ENCODE data around the gene MSANTD1.
A peak's percentile ranks its signal among the peaks of the same experiment; 100 is the strongest.

The MSANTD1 gene

GRCh38 chr4:3225071-3225850, 23.7 kb upstream of the MSANTD1 start:
- H3K27ac ChIP-seq (ENCODE audit: low read length), result no peak overlapping the region
- no peak overlapping the region for H3K4me3 ChIP-seq (ENCODE audit: low read length in 2 of 2)
- no peaks in the 10 kb centered on the region for H3K27me3 ChIP-seq (ENCODE audit: control insufficient read depth in 1 of 2, insufficient read depth in 2 of 2, low read length in 2 of 2)
- H3K36me3 ChIP-seq (ENCODE audit: control insufficient read depth in 2 of 2, insufficient read depth in 2 of 2, low read length in 2 of 2), result peaks cover 54 to 64% of the 10 kb centered on the region in 2 donors
- no peaks in the 10 kb centered on the region for H3K9me3 ChIP-seq (ENCODE audit: control insufficient read depth in 2 of 2, low read length in 2 of 2)
- H3K9ac ChIP-seq (ENCODE audit: low read length in 2 of 2), result no peak overlapping the region
- peaks cover 17% of the 10 kb centered on the region for H3K4me1 ChIP-seq (ENCODE audit: control insufficient read depth, insufficient read depth, low read length)

GRCh38 chr4:3225936-3226335, 23.0 kb upstream of the MSANTD1 start:
- H3K27ac ChIP-seq (ENCODE audit: low read length), result no peak overlapping the region

GRCh38 chr4:3226467-3226866, 22.5 kb upstream of the MSANTD1 start:
- no peak overlapping the region for H3K4me3 ChIP-seq (ENCODE audit: low read length in 2 of 2)
- peak overlapping the region; percentile 24 for H3K27ac ChIP-seq (ENCODE audit: low read length)
- no peak overlapping the region for H3K9ac ChIP-seq (ENCODE audit: low read length in 2 of 2)
- H3K27me3 ChIP-seq (ENCODE audit: control insufficient read depth in 1 of 2, insufficient read depth in 2 of 2, low read length in 2 of 2), result no peaks in the 10 kb centered on the region
- peaks cover 17% of the 10 kb centered on the region for H3K4me1 ChIP-seq (ENCODE audit: control insufficient read depth, insufficient read depth, low read length)
- no peaks in the 10 kb centered on the region for H3K9me3 ChIP-seq (ENCODE audit: control insufficient read depth in 2 of 2, low read length in 2 of 2)
- peaks cover 60 to 65% of the 10 kb centered on the region in 2 donors for H3K36me3 ChIP-seq (ENCODE audit: control insufficient read depth in 2 of 2, insufficient read depth in 2 of 2, low read length in 2 of 2)

More at GRCh38 chr4:3225936-3226335, 23.0 kb upstream of the MSANTD1 start:
- H3K27me3 ChIP-seq (ENCODE audit: control insufficient read depth in 1 of 2, insufficient read depth in 2 of 2, low read length in 2 of 2), result no peaks in the 10 kb centered on the region
- H3K4me3 ChIP-seq (ENCODE audit: low read length in 2 of 2), result no peak overlapping the region
- H3K9me3 ChIP-seq (ENCODE audit: control insufficient read depth in 2 of 2, low read length in 2 of 2), result no peaks in the 10 kb centered on the region
- H3K36me3 ChIP-seq (ENCODE audit: control insufficient read depth in 2 of 2, insufficient read depth in 2 of 2, low read length in 2 of 2), result peaks cover 55 to 65% of the 10 kb centered on the region in 2 donors
- peaks cover 17% of the 10 kb centered on the region for H3K4me1 ChIP-seq (ENCODE audit: control insufficient read depth, insufficient read depth, low read length)
- H3K9ac ChIP-seq (ENCODE audit: low read length in 2 of 2), result no peak overlapping the region

GRCh38 chr4:3226944-3227343, 22.0 kb upstream of the MSANTD1 start:
- H3K4me1 ChIP-seq (ENCODE audit: control insufficient read depth, insufficient read depth, low read length), result peaks cover 17% of the 10 kb centered on the region
- peaks cover 59 to 65% of the 10 kb centered on the region in 2 donors for H3K36me3 ChIP-seq (ENCODE audit: control insufficient read depth in 2 of 2, insufficient read depth in 2 of 2, low read length in 2 of 2)
- no peak overlapping the region for H3K4me3 ChIP-seq (ENCODE audit: low read length in 2 of 2)
- H3K27ac ChIP-seq (ENCODE audit: low read length), result peak overlapping the region; percentile 24
- H3K9me3 ChIP-seq (ENCODE audit: control insufficient read depth in 2 of 2, low read length in 2 of 2), result no peaks in the 10 kb centered on the region
- no peak overlapping the region for H3K9ac ChIP-seq (ENCODE audit: low read length in 2 of 2)
- H3K27me3 ChIP-seq (ENCODE audit: control insufficient read depth in 1 of 2, insufficient read depth in 2 of 2, low read length in 2 of 2), result no peaks in the 10 kb centered on the region

- Histone ChIP-seq H3K4me3 (ENCODE audit: low read length in 2 of 2) (no peak overlapping the region), H3K27me3 (ENCODE audit: control insufficient read depth in 1 of 2, insufficient read depth in 2 of 2, low read length in 2 of 2) (no peaks in the 10 kb centered on the region), H3K27ac (ENCODE audit: low read length) (no peak overlapping the region), H3K36me3 (ENCODE audit: control insufficient read depth in 2 of 2, insufficient read depth in 2 of 2, low read length in 2 of 2) (peaks cover 58 to 64% of the 10 kb centered on the region in 2 donors), H3K9me3 (ENCODE audit: control insufficient read depth in 2 of 2, low read length in 2 of 2) (no peaks in the 10 kb centered on the region), H3K9ac (ENCODE audit: low read length in 2 of 2) (no peak overlapping the region), H3K4me1 (ENCODE audit: control insufficient read depth, insufficient read depth, low read length) (peaks cover 15% of the 10 kb centered on the region)
These were observed 20.9 kb upstream of the MSANTD1 start for GRCh38 chr4:3227878-3228675.

GRCh38 chr4:3228881-3229280, 20.1 kb upstream of the MSANTD1 start:
- Histone ChIP-seq H3K4me1 (ENCODE audit: control insufficient read depth, insufficient read depth, low read length) (peaks cover 15% of the 10 kb centered on the region), H3K36me3 (ENCODE audit: control insufficient read depth in 2 of 2, insufficient read depth in 2 of 2, low read length in 2 of 2) (peaks cover 57 to 64% of the 10 kb centered on the region in 2 donors), H3K27ac (ENCODE audit: low read length) (no peak overlapping the region), H3K9ac (ENCODE audit: low read length in 2 of 2) (no peak overlapping the region), H3K27me3 (ENCODE audit: control insufficient read depth in 1 of 2, insufficient read depth in 2 of 2, low read length in 2 of 2) (no peaks in the 10 kb centered on the region), H3K4me3 (ENCODE audit: low read length in 2 of 2) (no peak overlapping the region), H3K9me3 (ENCODE audit: control insufficient read depth in 2 of 2, low read length in 2 of 2) (no peaks in the 10 kb centered on the region)

GRCh38 chr4:3229328-3229727, 19.6 kb upstream of the MSANTD1 start:
- Histone ChIP-seq H3K4me3 (ENCODE audit: low read length in 2 of 2) (no peak overlapping the region), H3K4me1 (ENCODE audit: control insufficient read depth, insufficient read depth, low read length) (peaks cover 15% of the 10 kb centered on the region), H3K9ac (ENCODE audit: low read length in 2 of 2) (no peak overlapping the region), H3K36me3 (ENCODE audit: control insufficient read depth in 2 of 2, insufficient read depth in 2 of 2, low read length in 2 of 2) (peaks cover 56 to 64% of the 10 kb centered on the region in 2 donors), H3K9me3 (ENCODE audit: control insufficient read depth in 2 of 2, low read length in 2 of 2) (no peaks in the 10 kb centered on the region), H3K27me3 (ENCODE audit: control insufficient read depth in 1 of 2, insufficient read depth in 2 of 2, low read length in 2 of 2) (no peaks in the 10 kb centered on the region), H3K27ac (ENCODE audit: low read length) (no peak overlapping the region)

- Histone ChIP-seq H3K9me3 (ENCODE audit: control insufficient read depth in 2 of 2, low read length in 2 of 2) (no peaks in the 10 kb centered on the region), H3K27ac (ENCODE audit: low read length) (no peak overlapping the region), H3K9ac (ENCODE audit: low read length in 2 of 2) (no peak overlapping the region), H3K4me1 (ENCODE audit: control insufficient read depth, insufficient read depth, low read length) (peaks cover 15% of the 10 kb centered on the region), H3K4me3 (ENCODE audit: low read length in 2 of 2) (no peak overlapping the region), H3K27me3 (ENCODE audit: control insufficient read depth in 1 of 2, insufficient read depth in 2 of 2, low read length in 2 of 2) (no peaks in the 10 kb centered on the region), H3K36me3 (ENCODE audit: control insufficient read depth in 2 of 2, insufficient read depth in 2 of 2, low read length in 2 of 2) (peaks cover 53 to 64% of the 10 kb centered on the region in 2 donors)
These were observed 19.0 kb upstream of the MSANTD1 start for GRCh38 chr4:3229964-3230363.

GRCh38 chr4:3231471-3231870, 17.5 kb upstream of the MSANTD1 start:
- Histone ChIP-seq H3K36me3 (ENCODE audit: control insufficient read depth in 2 of 2, insufficient read depth in 2 of 2, low read length in 2 of 2) (peaks cover 63 to 74% of the 10 kb centered on the region in 2 donors), H3K9ac (ENCODE audit: low read length in 2 of 2) (no peak overlapping the region), H3K27me3 (ENCODE audit: control insufficient read depth in 1 of 2, insufficient read depth in 2 of 2, low read length in 2 of 2) (no peaks in the 10 kb centered on the region), H3K4me3 (ENCODE audit: low read length in 2 of 2) (no peak overlapping the region), H3K4me1 (ENCODE audit: control insufficient read depth, insufficient read depth, low read length) (peaks cover 11% of the 10 kb centered on the region), H3K9me3 (ENCODE audit: control insufficient read depth in 2 of 2, low read length in 2 of 2) (no peaks in the 10 kb centered on the region), H3K27ac (ENCODE audit: low read length) (no peak overlapping the region)

GRCh38 chr4:3232001-3232400, 17.0 kb upstream of the MSANTD1 start:
- H3K36me3 ChIP-seq (ENCODE audit: control insufficient read depth in 2 of 2, insufficient read depth in 2 of 2, low read length in 2 of 2), result peaks cover 63 to 78% of the 10 kb centered on the region in 2 donors
- peaks cover 9% of the 10 kb centered on the region for H3K4me1 ChIP-seq (ENCODE audit: control insufficient read depth, insufficient read depth, low read length)
- no peak overlapping the region for H3K27ac ChIP-seq (ENCODE audit: low read length)
- no peak overlapping the region for H3K9ac ChIP-seq (ENCODE audit: low read length in 2 of 2)
- no peak overlapping the region for H3K4me3 ChIP-seq (ENCODE audit: low read length in 2 of 2)
- H3K9me3 ChIP-seq (ENCODE audit: control insufficient read depth in 2 of 2, low read length in 2 of 2), result no peaks in the 10 kb centered on the region
- H3K27me3 ChIP-seq (ENCODE audit: control insufficient read depth in 1 of 2, insufficient read depth in 2 of 2, low read length in 2 of 2), result no peaks in the 10 kb centered on the region
